Fibroblast of lung (primary cell): ENCODE measurements around the gene SCN2A. TPM values are rescaled to one million over a fixed set of nuclear protein-coding genes. Genes with fewer than 3 reads are reported as not detected.

Experiments used
- DNase-seq, 2 donors: peaks; one replicate each; pipeline versions ENCODE4 v3.0.0 to v3.0.0-alpha.2; 2010; ENCODE audit warnings: low read depth in 2 of 2
- H2AFZ ChIP-seq: 2 replicates; pipeline ENCODE4 v1.5.1; 2012; ENCODE audit warnings: low read length, control low read depth, inconsistent platforms
- H3K27ac ChIP-seq: 2 replicates; pipeline ENCODE4 v1.5.1; 2011; ENCODE audit warnings: low read length, control low read depth; ENCODE audit not compliant: insufficient read depth
- H3K27me3 ChIP-seq: 2 replicates; pipeline ENCODE4 v1.5.1; 2011; ENCODE audit warnings: mild to moderate bottlenecking, low read length; ENCODE audit not compliant: control insufficient read depth, insufficient read depth
- H3K36me3 ChIP-seq: 2 replicates; pipeline ENCODE4 v1.5.1; 2011; ENCODE audit warnings: low read length; ENCODE audit not compliant: control insufficient read depth, insufficient read depth
- H3K4me1 ChIP-seq: 2 replicates; pipeline ENCODE4 v1.5.1; 2011; ENCODE audit warnings: low read length; ENCODE audit not compliant: control insufficient read depth, insufficient read depth; ENCODE audit errors: extremely low read depth
- H3K4me2 ChIP-seq: 2 replicates; pipeline ENCODE4 v1.5.1; 2011; ENCODE audit warnings: low read length, control low read depth; ENCODE audit not compliant: insufficient read depth; ENCODE audit errors: extremely low read depth
- H3K4me3 ChIP-seq, 4 experiments: fragments of 200-600 bp in 1 of 4; sonication (generic) in 1 of 4; replicated peaks in 1 of 4; 2 replicates each; pipeline ENCODE4 v1.5.1; 2011 to 2016; ENCODE audit warnings: low read length in 4 of 4, low read depth in 3 of 4, mild to moderate bottlenecking in 3 of 4, control low read depth in 2 of 4, inconsistent platforms in 1 of 4, mixed read lengths in 1 of 4; ENCODE audit not compliant: insufficient read depth in 1 of 4; ENCODE audit errors: control extremely low read depth in 1 of 4
- H3K79me2 ChIP-seq: 2 replicates; pipeline ENCODE4 v1.5.1; 2012; ENCODE audit warnings: mild to moderate bottlenecking, low read length, inconsistent platforms; ENCODE audit not compliant: control insufficient read depth, insufficient read depth
- H3K9ac ChIP-seq: 2 replicates; pipeline ENCODE4 v1.5.1; 2011; ENCODE audit warnings: mild to moderate bottlenecking, low read length, control low read depth; ENCODE audit not compliant: insufficient read depth
- H3K9me3 ChIP-seq: 2 replicates; pipeline ENCODE4 v1.5.1; 2012; ENCODE audit warnings: low read depth, low read length; ENCODE audit not compliant: control insufficient read depth, insufficient read depth
- H4K20me1 ChIP-seq: 2 replicates; pipeline ENCODE4 v1.5.1; 2011; ENCODE audit warnings: low read length; ENCODE audit not compliant: control insufficient read depth, insufficient read depth; ENCODE audit errors: extremely low read depth
- EZH2 ChIP-seq: IDR thresholded peaks from 2 replicates; pipeline ENCODE4 v1.5.1; 2012; ENCODE audit warnings: low read length, control low read depth, mild to moderate bottlenecking; ENCODE audit errors: missing control alignments
- polyA plus RNA-seq, 2 donors: library from polyadenylated mRNA; depleted of rRNA in 1 of 2; stranded (reverse) in 1 of 2; unstranded in 1 of 2; fragments of >200 nt; gene quantifications; 2 replicates each; pipeline ENCODE4 v1.2.1, GENCODE V29; 2011 to 2012; ENCODE audit warnings: missing spikeins in 1 of 2
- total RNA-seq: library from RNA; depleted of rRNA; stranded (reverse); fragments of >200 nt; gene quantifications from 2 replicates; pipeline ENCODE4 v1.2.1, GENCODE V29; 2014
- TF ChIP-seq, protein P1 (sequence below), 2 donors: IDR thresholded peaks in 1 of 2; conservative IDR thresholded peaks in 1 of 2; 1 replicate in 1 of 2; 2 replicates in 1 of 2; pipeline ENCODE4 v1.5.1; 2011 to 2012; ENCODE audit warnings: low read length in 2 of 2, control low read depth in 1 of 2, inconsistent platforms in 1 of 2, low read depth in 1 of 2, mild to moderate bottlenecking in 1 of 2

SCN2A gene
- total and polyA plus RNA-seq, 2 donors (not counting 1 experiment from before 2014, with no cell fraction given): 0.76 to 7.1 TPM

DNA sequence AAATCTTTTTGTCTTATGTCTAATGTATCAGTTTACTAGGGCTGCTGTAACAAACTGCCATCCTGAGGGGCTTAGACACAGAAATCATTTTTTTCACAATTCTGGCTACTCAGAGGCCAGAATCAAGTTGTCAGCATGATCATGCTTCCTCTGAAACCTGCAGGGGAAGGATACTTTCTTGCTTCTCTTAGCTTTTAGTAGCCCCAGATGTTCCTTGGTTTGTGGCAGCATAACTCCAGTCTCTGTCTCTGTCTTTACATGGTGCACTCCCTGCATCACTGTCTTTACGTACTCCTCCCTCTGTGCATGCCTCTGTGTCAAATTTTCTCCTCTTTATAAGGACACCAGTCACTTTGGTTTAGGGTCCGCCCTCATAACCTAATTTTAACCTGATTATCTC is 33.3 kb upstream of the SCN2A start:
- Histone ChIP-seq H3K36me3 (no peaks in the 10 kb centered on the region), H4K20me1 (no peaks in the 10 kb centered on the region), H3K4me2 (no peak overlapping the region), H3K4me1 (no peaks in the 10 kb centered on the region), H3K79me2 (no peaks in the 10 kb centered on the region), H3K27ac (no peak overlapping the region), H2AFZ (no peak overlapping the region), H3K27me3 (no peaks in the 10 kb centered on the region), H3K9me3 (no peaks in the 10 kb centered on the region), H3K9ac (no peak overlapping the region), H3K4me3 (no peak overlapping the region)
- TF ChIP-seq, protein P1, sequence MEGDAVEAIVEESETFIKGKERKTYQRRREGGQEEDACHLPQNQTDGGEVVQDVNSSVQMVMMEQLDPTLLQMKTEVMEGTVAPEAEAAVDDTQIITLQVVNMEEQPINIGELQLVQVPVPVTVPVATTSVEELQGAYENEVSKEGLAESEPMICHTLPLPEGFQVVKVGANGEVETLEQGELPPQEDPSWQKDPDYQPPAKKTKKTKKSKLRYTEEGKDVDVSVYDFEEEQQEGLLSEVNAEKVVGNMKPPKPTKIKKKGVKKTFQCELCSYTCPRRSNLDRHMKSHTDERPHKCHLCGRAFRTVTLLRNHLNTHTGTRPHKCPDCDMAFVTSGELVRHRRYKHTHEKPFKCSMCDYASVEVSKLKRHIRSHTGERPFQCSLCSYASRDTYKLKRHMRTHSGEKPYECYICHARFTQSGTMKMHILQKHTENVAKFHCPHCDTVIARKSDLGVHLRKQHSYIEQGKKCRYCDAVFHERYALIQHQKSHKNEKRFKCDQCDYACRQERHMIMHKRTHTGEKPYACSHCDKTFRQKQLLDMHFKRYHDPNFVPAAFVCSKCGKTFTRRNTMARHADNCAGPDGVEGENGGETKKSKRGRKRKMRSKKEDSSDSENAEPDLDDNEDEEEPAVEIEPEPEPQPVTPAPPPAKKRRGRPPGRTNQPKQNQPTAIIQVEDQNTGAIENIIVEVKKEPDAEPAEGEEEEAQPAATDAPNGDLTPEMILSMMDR (conservative IDR thresholded peaks at IDR 0.05 in 1 of 2, IDR thresholded peaks at IDR 0.05 in 1 of 2; ENCODE audit: low read depth in 1 of 2, low read length in 2 of 2): no peak
- TF ChIP-seq EZH2: no peak
- no peak for DNase-seq

DNA sequence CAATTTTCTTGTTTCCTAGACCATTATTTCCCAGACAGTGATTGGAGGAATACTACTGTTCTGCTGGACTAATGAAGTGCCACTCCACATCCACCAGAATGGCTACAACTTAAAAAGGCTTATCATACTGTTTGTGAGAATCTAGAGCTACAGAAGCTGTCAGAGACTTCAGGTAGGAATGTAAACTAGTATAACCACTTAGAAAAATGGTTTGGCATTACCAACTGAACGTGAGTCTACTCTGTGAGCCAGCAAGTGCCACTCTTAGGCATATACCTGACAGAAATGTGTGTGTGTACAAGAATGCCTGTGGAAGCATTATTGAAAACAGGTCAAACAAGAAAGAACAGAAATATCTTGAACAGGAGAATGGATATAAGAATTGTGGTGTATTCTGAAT is 31.1 kb upstream of the SCN2A start:
- DNase-seq: no peak
- no peaks in the 10 kb centered on the region for H3K9me3 ChIP-seq
- H3K4me2 ChIP-seq: no peak overlapping the region
- no peak overlapping the region for H2AFZ ChIP-seq
- H3K27ac ChIP-seq: no peak overlapping the region
- H3K4me1 ChIP-seq: no peaks in the 10 kb centered on the region
- H3K36me3 ChIP-seq: no peaks in the 10 kb centered on the region
- no peak overlapping the region for H3K9ac ChIP-seq
- no peaks in the 10 kb centered on the region for H3K27me3 ChIP-seq
- H3K4me3 ChIP-seq: no peak overlapping the region
- no peaks in the 10 kb centered on the region for H4K20me1 ChIP-seq
- no peak for TF ChIP-seq EZH2
- TF ChIP-seq, protein P1 (conservative IDR thresholded peaks at IDR 0.05 in 1 of 2, IDR thresholded peaks at IDR 0.05 in 1 of 2; ENCODE audit: low read depth in 1 of 2, low read length in 2 of 2): no peak
- H3K79me2 ChIP-seq: no peaks in the 10 kb centered on the region

DNA sequence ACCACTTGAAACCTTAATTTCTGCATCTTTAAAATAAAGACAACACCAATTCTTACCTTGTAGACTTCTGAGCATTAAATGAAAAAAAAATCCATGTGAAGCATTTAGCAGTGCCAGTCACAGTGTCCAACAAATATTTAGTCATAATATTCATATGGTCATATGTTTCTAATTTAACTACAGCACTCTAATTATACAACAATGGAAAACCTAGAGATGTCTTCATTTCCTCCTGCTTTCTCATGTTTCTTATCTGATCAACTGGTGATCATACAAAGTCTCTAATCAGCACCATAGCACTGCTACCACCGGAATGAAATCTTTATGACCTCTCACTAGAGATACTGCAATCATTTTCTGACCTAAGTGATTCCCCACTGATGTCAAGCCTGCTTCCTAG is 25.1 kb upstream of the SCN2A start:
- H3K4me1 ChIP-seq: no peaks in the 10 kb centered on the region
- H3K9me3 ChIP-seq: no peaks in the 10 kb centered on the region
- no peaks in the 10 kb centered on the region for H4K20me1 ChIP-seq
- H3K9ac ChIP-seq: no peak overlapping the region
- no peak overlapping the region for H3K27ac ChIP-seq
- H2AFZ ChIP-seq: no peak overlapping the region
- no peak for TF ChIP-seq EZH2
- TF ChIP-seq, protein P1 (conservative IDR thresholded peaks at IDR 0.05 in 1 of 2, IDR thresholded peaks at IDR 0.05 in 1 of 2; ENCODE audit: low read depth in 1 of 2, low read length in 2 of 2): no peak
- no peaks in the 10 kb centered on the region for H3K36me3 ChIP-seq
- H3K4me3 ChIP-seq: no peak overlapping the region
- no peak for DNase-seq
- no peak overlapping the region for H3K4me2 ChIP-seq
- H3K27me3 ChIP-seq: no peaks in the 10 kb centered on the region
- H3K79me2 ChIP-seq: no peaks in the 10 kb centered on the region
